Mesendoderm (in vitro differentiated cells): ENCODE data around the gene SEMA3G.
A peak's percentile ranks its signal among the peaks of the same experiment; 100 is the strongest.

Source experiments
- DNase-seq: peaks from one replicate; pipeline ENCODE4 v3.0.0; 2013
- H2AK5ac ChIP-seq: 2 replicates; pipeline ENCODE4 v1.6.1; 2013; ENCODE audit warnings: low read length, inconsistent platforms
- H2BK120ac ChIP-seq: 2 replicates; pipeline ENCODE4 v1.6.1; 2013; ENCODE audit warnings: low read depth, mild to moderate bottlenecking, low read length, moderate library complexity, mixed read lengths
- H2BK15ac ChIP-seq: replicated peaks from 2 replicates; pipeline ENCODE4 v1.6.1; 2013; ENCODE audit warnings: low read depth, mild to moderate bottlenecking, moderate library complexity
- H2BK5ac ChIP-seq: 2 replicates; pipeline ENCODE4 v1.6.1; 2013; ENCODE audit warnings: low read length, inconsistent platforms
- H3K18ac ChIP-seq: 2 replicates; pipeline ENCODE4 v1.6.1; 2013; ENCODE audit warnings: mild to moderate bottlenecking, low read length, mixed read lengths
- H3K23ac ChIP-seq: one replicate; pipeline ENCODE4 v1.6.1; 2013; ENCODE audit warnings: low read length
- H3K27ac ChIP-seq: 2 replicates; pipeline ENCODE4 v1.5.1; 2013; ENCODE audit warnings: low read depth, mild to moderate bottlenecking, inconsistent platforms, low read length, moderate library complexity
- H3K27me3 ChIP-seq: 2 replicates; pipeline ENCODE4 v1.6.1; 2013; ENCODE audit warnings: low read length, control low read depth, mild to moderate bottlenecking, inconsistent platforms; ENCODE audit not compliant: insufficient read depth, poor library complexity
- H3K36me3 ChIP-seq: 2 replicates; pipeline ENCODE4 v1.6.1; 2013; ENCODE audit warnings: low read length, inconsistent platforms; ENCODE audit not compliant: control insufficient read depth, insufficient read depth
- H3K4ac ChIP-seq: one replicate; pipeline ENCODE4 v1.6.1; 2013; ENCODE audit warnings: low read depth, mild to moderate bottlenecking, low read length, moderate library complexity
- H3K4me1 ChIP-seq: 2 replicates; pipeline ENCODE4 v1.6.1; 2013; ENCODE audit warnings: low read depth, low read length, inconsistent platforms; ENCODE audit not compliant: control insufficient read depth
- H3K4me2 ChIP-seq: 2 replicates; pipeline ENCODE4 v1.6.1; 2013; ENCODE audit warnings: low read length
- H3K4me3 ChIP-seq: 2 replicates; pipeline ENCODE4 v1.5.1; 2013; ENCODE audit warnings: mild to moderate bottlenecking, low read length
- H3K56ac ChIP-seq: one replicate; pipeline ENCODE4 v1.6.1; 2013; ENCODE audit warnings: low read length
- H3K79me1 ChIP-seq: 2 replicates; pipeline ENCODE4 v1.6.1; 2013; ENCODE audit warnings: low read length, inconsistent platforms
- H3K79me2 ChIP-seq: 2 replicates; pipeline ENCODE4 v1.6.1; 2013; ENCODE audit warnings: mild to moderate bottlenecking, low read length; ENCODE audit not compliant: control insufficient read depth, insufficient read depth
- H3K9ac ChIP-seq: 2 replicates; pipeline ENCODE4 v1.6.1; 2013; ENCODE audit warnings: low read length, inconsistent platforms
- H4K5ac ChIP-seq: one replicate; pipeline ENCODE4 v1.6.1; 2013; ENCODE audit warnings: low read length
- H4K8ac ChIP-seq: one replicate; pipeline ENCODE4 v1.6.1; 2013; ENCODE audit warnings: low read depth, mild to moderate bottlenecking, control low read depth, low read length, moderate library complexity
- WGBS: extraction: QIAGEN DNeasy Blood & Tissue Kit; methylation state at CpG from one replicate; pipeline ENCODE4 v1.1.7; 2013; ENCODE audit warnings: low lambda C conversion rate, missing lambda C conversion rate; ENCODE audit not compliant: insufficient coverage; ENCODE audit errors: extremely low coverage; 5-methylcytosine and 5-hydroxymethylcytosine counted together

Gene SEMA3G

GRCh38 chr3:52392216-52392930 lies 52.5 kb downstream of the SEMA3G start:
- Histone ChIP-seq H3K4me1 (no peaks in the 10 kb centered on the region), H4K8ac (no peak overlapping the region), H2BK120ac (no peak overlapping the region), H2BK5ac (no peak overlapping the region), H3K4me2 (no peak overlapping the region), H4K5ac (no peak overlapping the region), H3K9ac (no peak overlapping the region), H3K36me3 (no peaks in the 10 kb centered on the region), H3K56ac (no peak overlapping the region), H2AK5ac (no peak overlapping the region), H3K4me3 (no peak overlapping the region), H3K18ac (no peak overlapping the region), H3K27me3 (no peaks in the 10 kb centered on the region), H3K79me2 (no peaks in the 10 kb centered on the region), H2BK15ac (no peak overlapping the region), H3K27ac (no peak overlapping the region), H3K4ac (no peak overlapping the region), H3K23ac (no peak overlapping the region), H3K79me1 (no peaks in the 10 kb centered on the region)
- DNase-seq = no peak
- WGBS = no CpG with 5 or more reads among the region's 16 CpGs

GRCh38 chr3:52391096-52391495 lies 53.8 kb downstream of the SEMA3G start:
- H3K36me3 ChIP-seq = no peaks in the 10 kb centered on the region
- H4K5ac ChIP-seq = no peak overlapping the region
- H2BK15ac ChIP-seq = no peak overlapping the region
- H2BK5ac ChIP-seq = no peak overlapping the region
- no peak overlapping the region for H3K4me3 ChIP-seq
- H2BK120ac ChIP-seq = no peak overlapping the region
- H3K4me2 ChIP-seq = no peak overlapping the region
- WGBS = no CpG with 5 or more reads among the region's 12 CpGs
- H3K79me1 ChIP-seq = no peaks in the 10 kb centered on the region
- H3K4me1 ChIP-seq = no peaks in the 10 kb centered on the region
- H3K79me2 ChIP-seq = no peaks in the 10 kb centered on the region
- H3K23ac ChIP-seq = no peak overlapping the region
- DNase-seq = no peak
- H2AK5ac ChIP-seq = no peak overlapping the region
- H4K8ac ChIP-seq = no peak overlapping the region
- no peak overlapping the region for H3K27ac ChIP-seq
- H3K4ac ChIP-seq = no peak overlapping the region
- H3K56ac ChIP-seq = no peak overlapping the region
- H3K9ac ChIP-seq = no peak overlapping the region
- H3K18ac ChIP-seq = no peak overlapping the region
- H3K27me3 ChIP-seq = no peaks in the 10 kb centered on the region

- H3K4me1 ChIP-seq = no peaks in the 10 kb centered on the region
- no peak overlapping the region for H3K4me2 ChIP-seq
- H2BK5ac ChIP-seq = no peak overlapping the region
- no peak overlapping the region for H3K4me3 ChIP-seq
- H3K9ac ChIP-seq = no peak overlapping the region
- H3K56ac ChIP-seq = no peak overlapping the region
- H3K36me3 ChIP-seq = no peaks in the 10 kb centered on the region
- H3K79me2 ChIP-seq = no peaks in the 10 kb centered on the region
- H2AK5ac ChIP-seq = no peak overlapping the region
- no peaks in the 10 kb centered on the region for H3K79me1 ChIP-seq
- H2BK15ac ChIP-seq = no peak overlapping the region
- no peak overlapping the region for H3K27ac ChIP-seq
- no peak overlapping the region for H3K23ac ChIP-seq
- no peak overlapping the region for H4K5ac ChIP-seq
- H2BK120ac ChIP-seq = no peak overlapping the region
- H3K18ac ChIP-seq = no peak overlapping the region
- peak; percentile 16 for DNase-seq
- no CpG with 5 or more reads among the region's 9 CpGs for WGBS
- H4K8ac ChIP-seq = no peak overlapping the region
- no peak overlapping the region for H3K4ac ChIP-seq
- no peaks in the 10 kb centered on the region for H3K27me3 ChIP-seq
Observed at GRCh38 chr3:52388933-52389332, 56.0 kb downstream of the SEMA3G start.

- Histone ChIP-seq H3K4me3 (no peak overlapping the region), H3K4ac (no peak overlapping the region), H2BK120ac (no peak overlapping the region), H2BK15ac (no peak overlapping the region), H3K79me1 (no peaks in the 10 kb centered on the region), H3K4me2 (no peak overlapping the region), H3K36me3 (no peaks in the 10 kb centered on the region), H2BK5ac (no peak overlapping the region), H2AK5ac (no peak overlapping the region), H3K23ac (no peak overlapping the region), H3K18ac (no peak overlapping the region), H4K5ac (no peak overlapping the region), H3K79me2 (no peaks in the 10 kb centered on the region), H3K9ac (no peak overlapping the region), H3K4me1 (no peaks in the 10 kb centered on the region), H3K56ac (no peak overlapping the region), H3K27me3 (no peaks in the 10 kb centered on the region), H4K8ac (no peak overlapping the region), H3K27ac (no peak overlapping the region)
- WGBS = no CpG with 5 or more reads among the region's 18 CpGs
- peak; percentile 47 for DNase-seq
Observed at GRCh38 chr3:52388348-52388821, 56.5 kb downstream of the SEMA3G start.

GRCh38 chr3:52387481-52387880 lies 57.4 kb downstream of the SEMA3G start:
- H3K23ac ChIP-seq = no peak overlapping the region

GRCh38 chr3:52385157-52385556 lies 59.7 kb downstream of the SEMA3G start:
- Histone ChIP-seq H3K4me1 (no peaks in the 10 kb centered on the region), H3K79me1 (no peaks in the 10 kb centered on the region), H3K4me2 (no peak overlapping the region), H3K23ac (no peak overlapping the region), H3K79me2 (no peaks in the 10 kb centered on the region), H3K4me3 (no peak overlapping the region), H4K8ac (no peak overlapping the region), H3K18ac (no peak overlapping the region), H3K27me3 (no peaks in the 10 kb centered on the region), H2BK5ac (no peak overlapping the region), H3K56ac (no peak overlapping the region), H3K27ac (no peak overlapping the region), H2BK15ac (no peak overlapping the region), H3K4ac (no peak overlapping the region), H3K36me3 (no peaks in the 10 kb centered on the region), H2BK120ac (no peak overlapping the region), H3K9ac (no peak overlapping the region), H4K5ac (no peak overlapping the region), H2AK5ac (no peak overlapping the region)
- peak; percentile 94 for DNase-seq
- WGBS = no CpG with 5 or more reads among the region's 10 CpGs

More at GRCh38 chr3:52387481-52387880, 57.4 kb downstream of the SEMA3G start:
- Histone ChIP-seq H2BK5ac (no peak overlapping the region), H3K79me2 (no peaks in the 10 kb centered on the region), H3K36me3 (no peaks in the 10 kb centered on the region), H2BK15ac (no peak overlapping the region), H3K18ac (no peak overlapping the region), H3K27ac (no peak overlapping the region), H2BK120ac (no peak overlapping the region), H2AK5ac (no peak overlapping the region), H3K4me1 (no peaks in the 10 kb centered on the region), H3K27me3 (no peaks in the 10 kb centered on the region), H3K79me1 (no peaks in the 10 kb centered on the region), H3K4me3 (no peak overlapping the region), H3K9ac (no peak overlapping the region), H4K5ac (no peak overlapping the region), H3K4me2 (no peak overlapping the region), H3K4ac (no peak overlapping the region), H3K56ac (no peak overlapping the region), H4K8ac (no peak overlapping the region)
- no CpG with 5 or more reads among the region's 2 CpGs for WGBS
- no peak for DNase-seq
